ENCODE data around the gene CSF1R.

GRCh38 chr5:150107909-150108447 is 21.6 kb upstream of the CSF1R start:
- TF ChIP-seq, protein P1, sequence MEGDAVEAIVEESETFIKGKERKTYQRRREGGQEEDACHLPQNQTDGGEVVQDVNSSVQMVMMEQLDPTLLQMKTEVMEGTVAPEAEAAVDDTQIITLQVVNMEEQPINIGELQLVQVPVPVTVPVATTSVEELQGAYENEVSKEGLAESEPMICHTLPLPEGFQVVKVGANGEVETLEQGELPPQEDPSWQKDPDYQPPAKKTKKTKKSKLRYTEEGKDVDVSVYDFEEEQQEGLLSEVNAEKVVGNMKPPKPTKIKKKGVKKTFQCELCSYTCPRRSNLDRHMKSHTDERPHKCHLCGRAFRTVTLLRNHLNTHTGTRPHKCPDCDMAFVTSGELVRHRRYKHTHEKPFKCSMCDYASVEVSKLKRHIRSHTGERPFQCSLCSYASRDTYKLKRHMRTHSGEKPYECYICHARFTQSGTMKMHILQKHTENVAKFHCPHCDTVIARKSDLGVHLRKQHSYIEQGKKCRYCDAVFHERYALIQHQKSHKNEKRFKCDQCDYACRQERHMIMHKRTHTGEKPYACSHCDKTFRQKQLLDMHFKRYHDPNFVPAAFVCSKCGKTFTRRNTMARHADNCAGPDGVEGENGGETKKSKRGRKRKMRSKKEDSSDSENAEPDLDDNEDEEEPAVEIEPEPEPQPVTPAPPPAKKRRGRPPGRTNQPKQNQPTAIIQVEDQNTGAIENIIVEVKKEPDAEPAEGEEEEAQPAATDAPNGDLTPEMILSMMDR (IDR thresholded peaks at IDR 0.05; ENCODE audit: low read depth, low read length), result no peak
- TF ChIP-seq EZH2phosphoT487 (IDR thresholded peaks at IDR 0.05; ENCODE audit: low read depth), result no peak
